K562 (cell line): ENCODE data around the gene SIRT7. TPM values are rescaled to one million over a fixed set of nuclear protein-coding genes. Genes with fewer than 3 reads are reported as not detected.

Source experiments
- ATAC-seq: fragments of 200-7000 bp; cut with Tn5 transposase; 3 replicates; pipeline ENCODE4 v1.9.1; 2020; ENCODE audit warnings: moderate library complexity
- BruUV-seq: library from RNA; stranded (reverse); fragments of 400-500 nt; replicated peaks from 2 replicates; lab custom pipeline; 2021; lab: Mats Ljungman, UMichigan
- CTCF ChIA-PET: fragments of 300-600 bp; formaldehyde crosslinking; extraction: SDS; loops from one replicate; lab custom pipeline; 2021; ENCODE audit warnings: low intra/inter-chr PET ratio; lab: Yijun Ruan, JAX
- POLR2A ChIA-PET: fragments of 300-600, 350-650 bp; sonication (Branson Sonifier 250); formaldehyde crosslinking; extraction: SDS; loops from one replicate; lab custom pipeline; 2021; ENCODE audit warnings: antibody characterized with exemption, inconsistent platforms; lab: Yijun Ruan, JAX
- DNase-seq, 4 experiments: peaks; one replicate each; pipeline versions ENCODE4 v3.0.0 to v3.0.0-alpha.2; 2011 to 2018; ENCODE audit warnings: low spot score in 3 of 4, mixed read lengths in 3 of 4; ENCODE audit errors: extremely low read depth in 1 of 4
- FAIRE-seq: peaks from 2 replicates; lab custom pipeline; 2011; peaks lifted over from hg19 to GRCh38; lab: Jason Lieb, UNC
- H2AFZ ChIP-seq: 2 replicates; pipeline ENCODE4 v1.6.0; 2011; ENCODE audit warnings: low read depth, low read length, control low read depth, inconsistent platforms
- H3K27ac ChIP-seq: fragments of 200-600 bp; 3 replicates; pipeline ENCODE4 v1.8.0; 2011; ENCODE audit warnings: low read depth, mild to moderate bottlenecking, control low read depth, inconsistent platforms, low read length, moderate library complexity, mixed read lengths; ENCODE audit errors: extremely low read depth
- H3K27me3 ChIP-seq, 2 experiments: fragments of 300-600 bp in 1 of 2; 2 replicates in 1 of 2; 3 replicates in 1 of 2; pipeline versions ENCODE4 v1.6.0 to v1.8.0; 2011; ENCODE audit warnings: inconsistent platforms in 2 of 2, low read length in 2 of 2, mild to moderate bottlenecking in 1 of 2, mixed read lengths in 1 of 2, moderate library complexity in 1 of 2; ENCODE audit not compliant: control insufficient read depth in 2 of 2, insufficient read depth in 2 of 2
- H3K36me3 ChIP-seq: fragments of 300-600 bp; 3 replicates; pipeline ENCODE4 v1.8.0; 2011; ENCODE audit warnings: mild to moderate bottlenecking, low read length, inconsistent platforms; ENCODE audit not compliant: control insufficient read depth, insufficient read depth
- H3K4me1 ChIP-seq, 2 experiments: fragments of 200-600 bp in 1 of 2; replicated peaks in 1 of 2; 2 replicates in 1 of 2; 3 replicates in 1 of 2; pipeline versions ENCODE4 v1.5.1 to v1.8.0; 2011; ENCODE audit warnings: inconsistent platforms in 2 of 2, low read length in 2 of 2, mild to moderate bottlenecking in 1 of 2, mixed read lengths in 1 of 2, moderate library complexity in 1 of 2; ENCODE audit not compliant: control insufficient read depth in 2 of 2, insufficient read depth in 2 of 2
- H3K4me2 ChIP-seq: 2 replicates; pipeline ENCODE4 v1.6.1; 2011; ENCODE audit warnings: low read length, control low read depth, inconsistent platforms, mixed read lengths; ENCODE audit not compliant: insufficient read depth
- H3K4me3 ChIP-seq: fragments of 200-600 bp; sonication (generic), shearing (Covaris generic); 2 replicates; pipeline ENCODE4 v1.5.1; 2016; ENCODE audit warnings: control low read depth, inconsistent platforms
- H3K79me2 ChIP-seq: fragments of 200-600 bp; 3 replicates; pipeline ENCODE4 v1.8.0; 2011; ENCODE audit warnings: low read length, inconsistent platforms; ENCODE audit not compliant: control insufficient read depth, insufficient read depth
- H3K9ac ChIP-seq, 2 experiments: 2 replicates each; pipeline versions ENCODE4 v1.6.0 to v1.6.1; 2011; ENCODE audit warnings: low read depth in 2 of 2, low read length in 2 of 2, control low read depth in 1 of 2, inconsistent platforms in 1 of 2, mild to moderate bottlenecking in 1 of 2, mixed read lengths in 1 of 2; ENCODE audit not compliant: insufficient read depth in 1 of 2
- H3K9me1 ChIP-seq: one replicate; pipeline ENCODE4 v1.6.0; 2011; ENCODE audit warnings: inconsistent platforms, mild to moderate bottlenecking, low read length, moderate library complexity; ENCODE audit not compliant: control insufficient read depth, insufficient read depth
- H3K9me3 ChIP-seq: replicated peaks from 2 replicates; pipeline ENCODE4 v1.5.1; 2011; ENCODE audit warnings: low read depth, low read length, inconsistent platforms; ENCODE audit not compliant: control insufficient read depth, insufficient read depth
- H4K20me1 ChIP-seq: replicated peaks from 2 replicates; pipeline ENCODE4 v1.6.1; 2011; ENCODE audit warnings: low read length, inconsistent platforms, mixed read lengths; ENCODE audit not compliant: control insufficient read depth, insufficient read depth
- ATF7 ChIP-seq: fragments of 450-650 bp; IDR thresholded peaks from 2 replicates; pipeline ENCODE4 v1.7.1; 2014; ENCODE audit warnings: mild to moderate bottlenecking, moderate library complexity
- CBX3 ChIP-seq, 2 experiments: IDR thresholded peaks; 1 replicate in 1 of 2; 2 replicates in 1 of 2; pipeline ENCODE4 v1.6.1; 2012; ENCODE audit warnings: inconsistent platforms in 2 of 2, low read length in 2 of 2, borderline replicate concordance in 1 of 2, control low read depth in 1 of 2
- HMGN3 ChIP-seq: IDR thresholded peaks from 2 replicates; pipeline ENCODE4 v1.6.1; 2011; ENCODE audit warnings: borderline replicate concordance, low read depth, mild to moderate bottlenecking, mixed read lengths, low read length; ENCODE audit not compliant: insufficient read length; ENCODE audit errors: extremely low read depth
- MAFF ChIP-seq: IDR thresholded peaks from 2 replicates; pipeline ENCODE4 v1.6.1; 2012; ENCODE audit warnings: low read length, improper control_type of control experiment
- SAFB2 ChIP-seq: fragments of 200-400 bp; formaldehyde crosslinking; IDR thresholded peaks from 2 replicates; pipeline ENCODE4 v1.6.1; 2018; ENCODE audit warnings: borderline replicate concordance, low read length, low read depth, moderate library complexity; ENCODE audit not compliant: severe bottlenecking
- YBX1 ChIP-seq: fragments of 450-650 bp; IDR thresholded peaks from 2 replicates; pipeline ENCODE4 v1.7.1; 2016; ENCODE audit warnings: mild to moderate bottlenecking
- ZFP1 ChIP-seq: fragments of 450-650 bp; formaldehyde crosslinking; IDR thresholded peaks from 2 replicates; pipeline ENCODE4 v1.4.0; 2020; ENCODE audit warnings: mild to moderate bottlenecking, mixed read lengths
- ZNF197 ChIP-seq: fragments of 200-800 bp; sonication (Bioruptor generic); IDR thresholded peaks from 2 replicates; pipeline ENCODE4 v1.6.1; 2016; ENCODE audit warnings: low read depth, missing genetic modification characterization, missing compliant biosample characterization
- ZNF445 ChIP-seq: fragments of 250-450 bp; sonication (Bioruptor Pico); IDR thresholded peaks from 2 replicates; pipeline ENCODE4 v1.4.0; 2020; ENCODE audit warnings: low read depth, mild to moderate bottlenecking, moderate library complexity
- ZSCAN29 ChIP-seq: fragments of 450-650 bp; IDR thresholded peaks from 2 replicates; pipeline ENCODE4 v1.6.1; 2017
- WGBS: fragments of 100-300 bp; shearing (Covaris generic); methylation state at CpG from one replicate; pipeline ENCODE4 v1.1.6; 2016; ENCODE audit warnings: low coverage, mixed read lengths; ENCODE audit not compliant: insufficient coverage; ENCODE audit errors: missing lambda C conversion rate; 5-methylcytosine and 5-hydroxymethylcytosine counted together
- in situ Hi-C: fragments of 300-500 bp; cut with MboI; formaldehyde crosslinking; loops from 4 replicates; pipeline ENCODE4 v1.15.0; 2018; ENCODE audit warnings: inconsistent platforms, mixed read lengths
- intact Hi-C: fragments of 100-400 bp; cut with micrococcal nuclease; formaldehyde crosslinking; loops from 2 replicates; pipeline ENCODE4 v1.14.2; 2022
- polyA plus RNA-seq, 8 experiments: library from polyadenylated mRNA; depleted of rRNA in 4 of 8; stranded (reverse) in 5 of 8; unstranded in 3 of 8; fragments of >200 nt; fragmentation: Nextera tagmentation in 2 of 8; fragmentation: Illumina TruSeq in 1 of 8; extraction: Ambion mirVana in 2 of 8; extraction: Trizol in 1 of 8; gene quantifications; 2 replicates each; pipeline versions ENCODE4 v1.2.1 to v1.2.3, GENCODE V29; 2011 to 2014; ENCODE audit warnings: inconsistent platforms in 1 of 8, missing spikeins in 1 of 8
- total RNA-seq, 7 experiments: library from RNA; depleted of rRNA in 6 of 7; stranded (reverse); fragments of >200 nt in 6 of 7; fragmentation: Illumina TruSeq in 2 of 7; extraction: Trizol in 2 of 7; gene quantifications; 2 replicates each; pipeline versions ENCODE4 v1.2.1 to v1.2.3, GENCODE V29; 2011 to 2021; ENCODE audit warnings: low replicate concordance in 1 of 7
- TF ChIP-seq, protein P1 (sequence below): fragments of 250-450 bp; sonication (Bioruptor Pico); IDR thresholded peaks from 2 replicates; pipeline ENCODE4 v1.5.0; 2021; ENCODE audit warnings: mild to moderate bottlenecking, borderline replicate concordance

Gene SIRT7
- total and polyA plus RNA-seq, 9 of the 15 experiments (the other 6 are each of a cell fraction or from before 2014, with no cell fraction given), result 1.6 to 54.8 (median 20.3) TPM

DNA sequence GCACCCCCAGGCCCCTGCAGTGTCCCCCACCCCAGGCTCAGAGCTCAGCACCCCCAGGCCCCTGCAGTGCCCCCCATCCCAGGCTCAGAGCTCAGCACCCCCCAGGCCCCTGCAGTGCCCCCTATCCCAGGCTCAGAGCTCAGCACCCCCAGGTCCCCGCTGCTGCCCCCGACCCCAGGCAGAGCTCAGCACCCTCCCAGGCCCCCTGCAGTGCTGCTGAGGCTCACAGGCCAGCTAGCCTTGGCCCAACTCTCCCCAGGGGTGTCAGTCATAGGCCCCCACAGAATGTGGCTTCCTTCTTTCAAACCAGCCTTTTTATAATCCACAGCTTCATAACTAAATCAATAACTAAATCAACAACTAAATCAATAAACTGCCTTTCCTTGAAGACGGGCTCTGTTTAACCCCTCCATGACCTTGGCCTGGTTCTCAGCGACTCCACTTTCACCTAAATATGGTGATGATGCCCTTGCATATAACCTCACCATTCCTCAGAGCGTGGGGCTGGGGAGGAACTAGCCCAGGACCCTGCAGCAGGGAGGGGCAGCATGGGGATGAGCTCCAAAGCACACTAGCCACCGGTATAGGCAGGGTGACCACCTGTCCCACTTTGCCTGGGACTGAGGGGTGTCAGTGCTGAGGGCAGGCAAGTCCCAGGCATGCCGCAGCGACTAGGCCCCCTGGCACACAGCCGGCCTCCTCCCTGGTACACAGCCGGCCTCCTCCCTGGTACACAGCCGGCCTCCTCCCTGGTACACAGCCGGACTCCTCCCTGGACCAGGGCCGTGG is 38.0 kb upstream of the SIRT7 start:
- Histone ChIP-seq H3K4me3 (no peak overlapping the region), H3K4me1 (peaks cover 7 to 59% of the 10 kb centered on the region in 2 experiments; a peak in 4 of 5 replicates), H3K36me3 (peaks cover 19% of the 10 kb centered on the region; the same call in 2 of the 3 replicates), H2AFZ (no peak overlapping the region), H3K27ac (no peak overlapping the region), H4K20me1 (no peaks in the 10 kb centered on the region)
- no peak for DNase-seq
- POLR2A ChIA-PET, result interaction anchor here (1.0 to 1.8 kb wide), 4 partner anchors 14 to 67 kb away, joined by 3 to 12 read pairs (median 6); partner anchors contain the start of genes CENPX, LRRC45 and PYCR1
- TF ChIP-seq YBX1, result no peak
- TF ChIP-seq CBX3 (IDR thresholded peaks at IDR 0.05; ENCODE audit: borderline replicate concordance in 1 of 2, low read length in 2 of 2), result no peak
- TF ChIP-seq ZFP1 (CRISPR knock-in tag), result no peak
- TF ChIP-seq, protein P1, sequence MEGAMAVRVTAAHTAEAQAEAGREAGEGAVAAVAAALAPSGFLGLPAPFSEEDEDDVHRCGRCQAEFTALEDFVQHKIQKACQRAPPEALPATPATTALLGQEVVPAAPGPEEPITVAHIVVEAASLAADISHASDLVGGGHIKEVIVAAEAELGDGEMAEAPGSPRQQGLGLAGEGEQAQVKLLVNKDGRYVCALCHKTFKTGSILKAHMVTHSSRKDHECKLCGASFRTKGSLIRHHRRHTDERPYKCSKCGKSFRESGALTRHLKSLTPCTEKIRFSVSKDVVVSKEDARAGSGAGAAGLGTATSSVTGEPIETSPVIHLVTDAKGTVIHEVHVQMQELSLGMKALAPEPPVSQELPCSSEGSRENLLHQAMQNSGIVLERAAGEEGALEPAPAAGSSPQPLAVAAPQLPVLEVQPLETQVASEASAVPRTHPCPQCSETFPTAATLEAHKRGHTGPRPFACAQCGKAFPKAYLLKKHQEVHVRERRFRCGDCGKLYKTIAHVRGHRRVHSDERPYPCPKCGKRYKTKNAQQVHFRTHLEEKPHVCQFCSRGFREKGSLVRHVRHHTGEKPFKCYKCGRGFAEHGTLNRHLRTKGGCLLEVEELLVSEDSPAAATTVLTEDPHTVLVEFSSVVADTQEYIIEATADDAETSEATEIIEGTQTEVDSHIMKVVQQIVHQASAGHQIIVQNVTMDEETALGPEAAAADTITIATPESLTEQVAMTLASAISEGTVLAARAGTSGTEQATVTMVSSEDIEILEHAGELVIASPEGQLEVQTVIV (CRISPR knock-in tag), result no peak
- no peak for TF ChIP-seq ZNF445 (CRISPR knock-in tag)
- no peak for TF ChIP-seq ZSCAN29
- TF ChIP-seq ZNF197 (CRISPR knock-in tag), result no peak
- no peak for TF ChIP-seq MAFF
- TF ChIP-seq SAFB2, result no peak
- no peak for TF ChIP-seq HMGN3
- no peak for TF ChIP-seq ATF7
- TF ChIP-seq, all 486 proteins: peak for 0
- Histone ChIP-seq H3K9ac (no peak overlapping the region; a peak in 1 of 4 replicates), H3K4me2 (no peak overlapping the region), H3K9me3 (no peaks in the 10 kb centered on the region; the same call in 1 of the 2 replicates), H3K27me3 (no peaks in the 10 kb centered on the region), H3K9me1 (no peaks in the 10 kb centered on the region), H3K79me2 (peaks cover 20% of the 10 kb centered on the region)
- 89% methylated on average over 10 of the region's 13 CpGs for WGBS
- in situ Hi-C loops (no loop called here), intact Hi-C loops (loop anchor here (10.0 kb wide), 1 partner anchor 199 kb away; no protein-coding TSS in a partner anchor)
- CTCF ChIA-PET, result no interaction called here
- FAIRE-seq, result no peak
- ATAC-seq, result no peak
- no TSS peak for BruUV-seq
